B cell (primary cell): Measurements from ENCODE around the gene C16orf54. TPM values are rescaled to one million over a fixed set of nuclear protein-coding genes. Genes with fewer than 3 reads are reported as not detected.
"Not testable (repeated sequence)": the region's sequence is repeated elsewhere in the genome, so short reads cannot be mapped to it uniquely, and the experiment has no call there.

Experiments used
- ATAC-seq: fragments of 200-7000 bp; cut with Tn5 transposase; one replicate; pipeline ENCODE4 v1.10.0; 2021; ENCODE audit warnings: low read depth, mild to moderate bottlenecking, moderate number of reproducible peaks, moderate library complexity
- CTCF ChIA-PET: fragments of 350-600 bp; sonication (Branson Sonifier 250); formaldehyde crosslinking; loops from one replicate; lab custom pipeline; 2021; ENCODE audit warnings: antibody characterized with exemption, inconsistent platforms; lab: Charles Lee
- POLR2A ChIA-PET: fragments of 350-600 bp; sonication (Branson Sonifier 250); formaldehyde crosslinking; loops from one replicate; lab custom pipeline; 2021; ENCODE audit warnings: antibody characterized with exemption; lab: Charles Lee
- DNase-seq: peaks from one replicate; pipeline ENCODE4 v3.0.0; 2013
- H2AFZ ChIP-seq: 2 replicates; pipeline ENCODE4 v1.6.1; 2012; ENCODE audit warnings: mild to moderate bottlenecking, low read depth, low read length; ENCODE audit not compliant: insufficient read depth, poor library complexity, severe bottlenecking
- H3K27ac ChIP-seq, 2 donors: 1 replicate in 1 of 2; 2 replicates in 1 of 2; pipeline ENCODE4 v1.5.1; 2012 to 2013; ENCODE audit warnings: low read length in 2 of 2, mild to moderate bottlenecking in 2 of 2, moderate library complexity in 1 of 2
- H3K27me3 ChIP-seq, 4 experiments: fragments of 200-600 bp in 1 of 4; sonication (generic) in 1 of 4; replicated peaks in 1 of 4; 1 replicate in 2 of 4; 2 replicates in 2 of 4; pipeline versions ENCODE4 v1.6.1 to v1.7.0; 2013 to 2016; ENCODE audit warnings: low read length in 3 of 4, mild to moderate bottlenecking in 2 of 4, mixed read lengths in 1 of 4, moderate library complexity in 1 of 4; ENCODE audit not compliant: insufficient read depth in 4 of 4, control insufficient read depth in 3 of 4; ENCODE audit errors: control extremely low read depth in 1 of 4
- H3K36me3 ChIP-seq, 2 experiments: replicated peaks in 1 of 2; 1 replicate in 1 of 2; 2 replicates in 1 of 2; pipeline versions ENCODE4 v1.6.1 to v1.7.1; 2013; ENCODE audit warnings: low read length in 1 of 2; ENCODE audit not compliant: insufficient read depth in 2 of 2, control insufficient read depth in 1 of 2; ENCODE audit errors: control extremely low read depth in 1 of 2, extremely low read depth in 1 of 2
- H3K4me1 ChIP-seq, 2 donors: fragments of 200-600 bp in 1 of 2; sonication (generic) in 1 of 2; 1 replicate in 1 of 2; 2 replicates in 1 of 2; pipeline versions ENCODE4 v1.5.1 to v1.6.1; 2013 to 2017; ENCODE audit warnings: low read length in 2 of 2; ENCODE audit not compliant: control insufficient read depth in 2 of 2, insufficient read depth in 2 of 2
- H3K4me2 ChIP-seq: replicated peaks from 2 replicates; pipeline ENCODE3; 2012; ENCODE audit warnings: mild to moderate bottlenecking, low read depth, low read length; ENCODE audit not compliant: poor library complexity, severe bottlenecking
- H3K4me3 ChIP-seq, 5 experiments: fragments of 200-600 bp in 1 of 5; sonication (generic) in 1 of 5; 1 replicate in 3 of 5; 2 replicates in 2 of 5; pipeline versions ENCODE4 v1.5.1 to v1.7.0; 2011 to 2016; ENCODE audit warnings: low read length in 4 of 5, mild to moderate bottlenecking in 4 of 5, low read depth in 2 of 5, control low read depth in 1 of 5, moderate library complexity in 1 of 5; ENCODE audit not compliant: insufficient read depth in 1 of 5; ENCODE audit errors: control extremely low read depth in 1 of 5, extremely low read depth in 1 of 5
- H3K79me2 ChIP-seq: fragments of 200-600 bp; sonication (generic); one replicate; pipeline ENCODE4 v1.6.0; 2016; ENCODE audit warnings: low read length; ENCODE audit not compliant: control insufficient read depth, insufficient read depth
- H3K9ac ChIP-seq: fragments of 200-600 bp; sonication (generic); 2 replicates; pipeline ENCODE4 v1.6.1; 2017; ENCODE audit warnings: mild to moderate bottlenecking, low read length, moderate library complexity
- H3K9me3 ChIP-seq, 3 donors: one replicate each; pipeline versions ENCODE4 v1.6.1 to v1.7.1; 2013; ENCODE audit warnings: low read length in 2 of 3; ENCODE audit not compliant: control insufficient read depth in 2 of 3, insufficient read depth in 1 of 3; ENCODE audit errors: control extremely low read depth in 1 of 3
- H4K20me1 ChIP-seq: 2 replicates; pipeline ENCODE4 v1.6.0; 2012; ENCODE audit warnings: mild to moderate bottlenecking, low read length; ENCODE audit not compliant: insufficient read depth, control insufficient read depth, poor library complexity, severe bottlenecking
- H3K27ac Mint-ChIP-seq: one replicate; pipeline ENCODE4 v1.8.0; 2021; ENCODE audit warnings: mixed read lengths
- H3K27me3 Mint-ChIP-seq: one replicate; pipeline ENCODE4 v1.8.0; 2021; ENCODE audit warnings: mixed read lengths
- H3K4me1 Mint-ChIP-seq: one replicate; pipeline ENCODE4 v1.8.0; 2021; ENCODE audit warnings: mixed read lengths
- H3K4me3 Mint-ChIP-seq: one replicate; pipeline ENCODE4 v1.8.0; 2021; ENCODE audit warnings: mixed read lengths
- H3K9me3 Mint-ChIP-seq: one replicate; pipeline ENCODE4 v1.8.0; 2022; ENCODE audit warnings: mixed read lengths; ENCODE audit not compliant: insufficient read depth
- EZH2 ChIP-seq: IDR thresholded peaks from 2 replicates; pipeline ENCODE4 v1.6.1; 2012; ENCODE audit warnings: borderline replicate concordance, low read depth, mild to moderate bottlenecking, moderate library complexity, low read length; ENCODE audit not compliant: insufficient read depth, poor library complexity, severe bottlenecking
- WGBS: methylation state at CpG from one replicate; pipeline ENCODE4 v1.1.5; 2013; ENCODE audit warnings: missing lambda C conversion rate; ENCODE audit not compliant: insufficient coverage; 5-methylcytosine and 5-hydroxymethylcytosine counted together
- intact Hi-C: fragments of 100-400 bp; cut with micrococcal nuclease; formaldehyde crosslinking; loops from one replicate; pipeline ENCODE4 v1.10.0; 2022
- polyA plus RNA-seq: library from polyadenylated mRNA; depleted of rRNA; stranded (reverse); fragments of >200 nt; gene quantifications from 2 replicates; pipeline ENCODE4 v1.2.3, GENCODE V29; 2012
- total RNA-seq, 2 donors: library from RNA; stranded (reverse); fragments of 120-200 nt in 1 of 2; gene quantifications; 1 replicate in 1 of 2; 2 replicates in 1 of 2; pipeline versions ENCODE4 v1.2.3 to v1.2.4, GENCODE V29; 2013 to 2022
- TF ChIP-seq, protein P1 (sequence below): fragments of 200-600 bp; IDR thresholded peaks from one replicate; pipeline ENCODE4 v1.8.0; 2022; ENCODE audit warnings: antibody characterized with exemption, mild to moderate bottlenecking

The C16orf54 gene
- total and polyA plus RNA-seq, 2 donors (not counting 1 experiment from before 2014, with no cell fraction given), result 44.0 to 68.3 TPM

DNA sequence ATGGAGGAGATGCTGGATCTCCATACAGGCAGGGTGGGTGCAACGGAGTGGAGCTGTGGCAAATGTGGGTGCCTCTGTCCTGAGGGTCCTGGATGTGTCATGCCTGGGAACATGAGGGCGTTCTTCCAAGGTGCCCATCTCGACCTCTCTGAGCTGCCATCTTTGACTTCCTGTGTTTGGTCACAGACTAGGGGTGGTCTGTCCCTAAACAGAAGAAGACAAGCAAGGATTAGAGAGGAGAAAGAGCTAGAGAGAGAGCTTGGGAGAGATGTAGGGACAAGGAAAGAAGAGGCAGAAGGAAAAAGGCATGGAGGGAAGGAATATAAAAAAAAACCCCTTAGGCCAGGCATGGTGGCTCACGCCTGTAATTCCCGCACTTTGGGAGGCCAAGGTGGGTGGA, 28.9 kb upstream of the C16orf54 start:
- Histone ChIP-seq H3K79me2 (no peaks in the 10 kb centered on the region), H3K27me3 (no peaks in the 10 kb centered on the region), H3K9me3 (no peaks in the 10 kb centered on the region), H3K9ac (no peak overlapping the region), H3K36me3 (no peaks in the 10 kb centered on the region), H3K4me1 (no peaks in the 10 kb centered on the region), H3K27ac (no peak overlapping the region), H2AFZ (no peak overlapping the region), H4K20me1 (no peaks in the 10 kb centered on the region), H3K4me3 (no peak overlapping the region), H3K4me2 (no peak overlapping the region)
- ChIA-PET POLR2A (no interaction called here), CTCF (interaction anchor here (0.6 kb wide), 1 partner anchor 83 kb away, joined by 3 read pairs; no protein-coding TSS in a partner anchor)
- Mint-ChIP-seq H3K9me3 (no peaks in the 10 kb centered on the region), H3K4me1 (no peaks in the 10 kb centered on the region), H3K27ac (no peak overlapping the region), H3K4me3 (no peak overlapping the region), H3K27me3 (no peaks in the 10 kb centered on the region)
- DNase-seq (no peak), ATAC-seq (no peak)
- intact Hi-C loops, result no loop called here
- TF ChIP-seq, protein P1, sequence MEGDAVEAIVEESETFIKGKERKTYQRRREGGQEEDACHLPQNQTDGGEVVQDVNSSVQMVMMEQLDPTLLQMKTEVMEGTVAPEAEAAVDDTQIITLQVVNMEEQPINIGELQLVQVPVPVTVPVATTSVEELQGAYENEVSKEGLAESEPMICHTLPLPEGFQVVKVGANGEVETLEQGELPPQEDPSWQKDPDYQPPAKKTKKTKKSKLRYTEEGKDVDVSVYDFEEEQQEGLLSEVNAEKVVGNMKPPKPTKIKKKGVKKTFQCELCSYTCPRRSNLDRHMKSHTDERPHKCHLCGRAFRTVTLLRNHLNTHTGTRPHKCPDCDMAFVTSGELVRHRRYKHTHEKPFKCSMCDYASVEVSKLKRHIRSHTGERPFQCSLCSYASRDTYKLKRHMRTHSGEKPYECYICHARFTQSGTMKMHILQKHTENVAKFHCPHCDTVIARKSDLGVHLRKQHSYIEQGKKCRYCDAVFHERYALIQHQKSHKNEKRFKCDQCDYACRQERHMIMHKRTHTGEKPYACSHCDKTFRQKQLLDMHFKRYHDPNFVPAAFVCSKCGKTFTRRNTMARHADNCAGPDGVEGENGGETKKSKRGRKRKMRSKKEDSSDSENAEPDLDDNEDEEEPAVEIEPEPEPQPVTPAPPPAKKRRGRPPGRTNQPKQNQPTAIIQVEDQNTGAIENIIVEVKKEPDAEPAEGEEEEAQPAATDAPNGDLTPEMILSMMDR, result no peak
- no peak for TF ChIP-seq EZH2
- 78% methylated on average over 3 of the region's 5 CpGs for WGBS

DNA sequence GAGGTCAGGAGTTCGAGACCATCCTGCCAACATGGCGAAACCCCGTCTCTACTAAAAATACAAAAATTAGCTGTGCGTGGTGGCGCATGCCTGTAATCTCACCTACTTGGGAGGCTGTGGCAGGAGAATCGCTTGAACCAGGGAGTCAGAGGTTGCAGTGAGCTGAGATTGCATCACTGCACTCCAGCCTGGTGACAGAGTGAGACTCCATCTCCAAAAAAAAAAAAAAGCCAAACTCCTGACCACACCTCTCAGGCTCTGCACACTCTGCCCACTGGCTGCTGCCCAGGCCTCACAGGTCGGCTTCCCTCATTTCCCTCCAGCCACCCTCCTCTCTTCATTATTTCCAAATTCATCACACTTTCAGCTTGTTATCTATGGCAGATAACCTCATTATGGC, 26.5 kb upstream of the C16orf54 start:
- H3K4me3 ChIP-seq, H3K9ac ChIP-seq, H3K4me1 ChIP-seq, H3K4me3 Mint-ChIP-seq, H3K36me3 ChIP-seq, H4K20me1 ChIP-seq, POLR2A ChIA-PET, H3K27me3 ChIP-seq, H2AFZ ChIP-seq, H3K79me2 ChIP-seq, H3K4me2 ChIP-seq, intact Hi-C loops, DNase-seq, H3K9me3 ChIP-seq, H3K27ac Mint-ChIP-seq, H3K9me3 Mint-ChIP-seq, ATAC-seq, H3K27me3 Mint-ChIP-seq, H3K4me1 Mint-ChIP-seq, H3K27ac ChIP-seq: not testable (repeated sequence)
- CTCF ChIA-PET, result interaction anchor here (1.2 kb wide), 1 partner anchor 13 kb away, joined by 3 read pairs; no protein-coding TSS in a partner anchor
- WGBS, result 93% methylated on average over 5 of the region's 7 CpGs
